Right lobe of liver (tissue), 6 donors: ENCODE results near the gene LRRC47. TPM values are rescaled to one million over a fixed set of nuclear protein-coding genes. Genes with fewer than 3 reads are reported as not detected.

Source experiments
- ATAC-seq, 4 donors: fragments of 200-7000 bp; cut with Tn5 transposase; one replicate each; pipeline ENCODE4 v1.9.1; 2020; ENCODE audit warnings: mild to moderate bottlenecking in 4 of 4, moderate library complexity in 4 of 4
- DNase-seq, 3 donors: peaks; one replicate each; pipeline ENCODE4 v3.0.0-alpha.2; 2020
- H3K27ac ChIP-seq, 3 donors: fragments of 200-600 bp; one replicate each; pipeline ENCODE4 v1.8.0; 2022
- H3K27me3 ChIP-seq, 2 donors: fragments of 200-600 bp; one replicate each; pipeline ENCODE4 v1.8.0; 2022
- H3K36me3 ChIP-seq, 4 donors: fragments of 200-600 bp; sonication (generic) in 1 of 4; one replicate each; pipeline versions ENCODE4 v1.5.1 to v1.8.0; 2017 to 2022; ENCODE audit warnings: control low read depth in 1 of 4
- H3K4me1 ChIP-seq, 4 donors: fragments of 200-600 bp; sonication (generic) in 1 of 4; one replicate each; pipeline versions ENCODE4 v1.5.1 to v1.8.0; 2017 to 2022; ENCODE audit warnings: control low read depth in 1 of 4
- H3K4me3 ChIP-seq, 3 donors: fragments of 200-600 bp; one replicate each; pipeline ENCODE4 v1.8.0; 2022
- H3K9me3 ChIP-seq, 4 donors: fragments of 200-600 bp; sonication (generic) in 1 of 4; one replicate each; pipeline versions ENCODE4 v1.5.1 to v1.8.0; 2017 to 2022; ENCODE audit warnings: control low read depth in 1 of 4
- POLR2A ChIP-seq: fragments of 450-650 bp; IDR thresholded peaks from one replicate; pipeline ENCODE4 v1.6.1; 2017; ENCODE audit warnings: antibody characterized with exemption, mild to moderate bottlenecking
- WGBS: methylation state at CpG from one replicate; pipeline ENCODE4 v1.1.6; 2018; ENCODE audit warnings: low coverage, low lambda C conversion rate; ENCODE audit not compliant: insufficient coverage; ENCODE audit errors: missing lambda C conversion rate; 5-methylcytosine and 5-hydroxymethylcytosine counted together
- intact Hi-C, 2 donors: fragments of 100-400 bp; cut with DNase I; formaldehyde crosslinking; loops; one replicate each; pipeline versions ENCODE4 v1.11.2 to v1.14.1; 2022
- total RNA-seq, 6 experiments: library from RNA; depleted of rRNA in 2 of 6; stranded (reverse); fragments of >200 nt in 2 of 6; fragmentation: NEBNext Ultra II Directional in 3 of 6; extraction: Animal tissue kit (Norgen Biotek cat#: 25700) in 3 of 6; gene quantifications; one replicate each; pipeline versions ENCODE4 v1.1.0 to v1.2.4, GENCODE V29; 2016 to 2023
- TF ChIP-seq, protein P1 (sequence below), 4 donors: fragments of 200-600 bp in 3 of 4; fragments of 450-650 bp in 1 of 4; IDR thresholded peaks; one replicate each; pipeline versions ENCODE4 v1.5.1 to v1.8.0; 2016 to 2022; ENCODE audit warnings: antibody characterized with exemption in 4 of 4, mild to moderate bottlenecking in 2 of 4
- donor health status: DM: no; HTN: yes; CAD: no.
- donor health status: DM: no; HTN: no; CAD: no.
- donor health status: DM: no; HTN: no; CAD: no.
- donor health status: DM: no; HTN: yes; CAD: no.
- donor health status: DM: no; HTN: yes; CAD: no.

The LRRC47 gene
- total RNA-seq, 6 experiments from 2014 or later = 22.7 to 32.2 (median 25.8) TPM

DNA sequence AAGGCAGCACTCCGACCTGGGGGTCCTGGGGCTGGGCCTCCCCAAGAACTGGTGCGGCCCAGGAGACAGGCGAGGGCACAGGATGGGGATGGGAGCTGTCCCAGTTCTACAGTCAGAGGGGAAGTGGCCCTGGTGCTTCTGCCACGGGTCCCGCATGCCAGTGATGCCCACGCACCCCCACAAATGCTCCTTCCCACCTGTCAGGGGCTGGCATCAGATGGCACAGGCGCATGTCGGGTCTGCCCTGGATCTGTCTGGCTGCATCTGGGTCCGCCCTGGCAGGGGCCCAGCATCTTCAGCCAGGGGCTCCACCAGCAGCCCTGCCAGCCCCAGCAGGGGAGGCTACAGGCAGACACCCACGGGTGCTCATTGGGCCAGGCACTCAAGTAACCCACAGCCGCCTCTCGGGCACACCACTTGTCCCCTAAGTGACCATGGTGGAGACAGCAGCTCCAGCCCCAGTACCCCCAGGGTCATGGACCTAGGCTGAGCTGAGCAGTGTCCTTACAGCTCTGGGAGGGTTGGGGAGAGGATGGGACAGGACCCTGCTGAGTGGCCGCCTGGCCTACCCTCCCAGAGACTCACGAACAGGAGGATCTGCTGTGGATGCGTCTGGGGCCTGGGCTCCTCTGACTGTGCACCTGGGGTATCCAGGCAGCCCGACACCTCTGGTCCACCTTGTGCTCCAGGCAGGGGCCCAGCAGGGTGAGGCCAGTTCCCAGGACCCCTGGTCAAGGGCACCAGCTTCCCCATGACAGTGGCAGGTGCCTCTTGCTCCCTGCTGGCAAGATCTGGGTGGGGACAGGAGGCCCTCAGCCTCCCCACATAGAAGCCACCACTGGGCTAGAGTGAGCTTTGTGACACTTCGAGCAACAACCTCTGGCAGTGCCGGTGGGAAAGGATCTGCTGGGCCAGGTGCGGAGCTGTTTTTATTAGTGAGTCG lies 18.4 kb downstream of the LRRC47 start:
- Histone ChIP-seq H3K9me3 (no peaks in the 10 kb centered on the region), H3K27ac (no peak overlapping the region), H3K4me3 (no peak overlapping the region), H3K36me3 (peaks cover 5 to 41% (median 21%) of the 10 kb centered on the region in 4 donors), H3K27me3 (no peaks in the 10 kb centered on the region), H3K4me1 (peaks cover 0 to 26% (median 11%) of the 10 kb centered on the region in 4 donors)
- intact Hi-C loops = no loop called here
- ATAC-seq (no peak), DNase-seq (peak in 1 of 3 donors; percentile 45)
- TF ChIP-seq POLR2A = no peak
- TF ChIP-seq, protein P1, sequence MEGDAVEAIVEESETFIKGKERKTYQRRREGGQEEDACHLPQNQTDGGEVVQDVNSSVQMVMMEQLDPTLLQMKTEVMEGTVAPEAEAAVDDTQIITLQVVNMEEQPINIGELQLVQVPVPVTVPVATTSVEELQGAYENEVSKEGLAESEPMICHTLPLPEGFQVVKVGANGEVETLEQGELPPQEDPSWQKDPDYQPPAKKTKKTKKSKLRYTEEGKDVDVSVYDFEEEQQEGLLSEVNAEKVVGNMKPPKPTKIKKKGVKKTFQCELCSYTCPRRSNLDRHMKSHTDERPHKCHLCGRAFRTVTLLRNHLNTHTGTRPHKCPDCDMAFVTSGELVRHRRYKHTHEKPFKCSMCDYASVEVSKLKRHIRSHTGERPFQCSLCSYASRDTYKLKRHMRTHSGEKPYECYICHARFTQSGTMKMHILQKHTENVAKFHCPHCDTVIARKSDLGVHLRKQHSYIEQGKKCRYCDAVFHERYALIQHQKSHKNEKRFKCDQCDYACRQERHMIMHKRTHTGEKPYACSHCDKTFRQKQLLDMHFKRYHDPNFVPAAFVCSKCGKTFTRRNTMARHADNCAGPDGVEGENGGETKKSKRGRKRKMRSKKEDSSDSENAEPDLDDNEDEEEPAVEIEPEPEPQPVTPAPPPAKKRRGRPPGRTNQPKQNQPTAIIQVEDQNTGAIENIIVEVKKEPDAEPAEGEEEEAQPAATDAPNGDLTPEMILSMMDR (IDR thresholded peaks at IDR 0.05) = no peak
- no CpG with 5 or more reads among the region's 20 CpGs for WGBS

DNA sequence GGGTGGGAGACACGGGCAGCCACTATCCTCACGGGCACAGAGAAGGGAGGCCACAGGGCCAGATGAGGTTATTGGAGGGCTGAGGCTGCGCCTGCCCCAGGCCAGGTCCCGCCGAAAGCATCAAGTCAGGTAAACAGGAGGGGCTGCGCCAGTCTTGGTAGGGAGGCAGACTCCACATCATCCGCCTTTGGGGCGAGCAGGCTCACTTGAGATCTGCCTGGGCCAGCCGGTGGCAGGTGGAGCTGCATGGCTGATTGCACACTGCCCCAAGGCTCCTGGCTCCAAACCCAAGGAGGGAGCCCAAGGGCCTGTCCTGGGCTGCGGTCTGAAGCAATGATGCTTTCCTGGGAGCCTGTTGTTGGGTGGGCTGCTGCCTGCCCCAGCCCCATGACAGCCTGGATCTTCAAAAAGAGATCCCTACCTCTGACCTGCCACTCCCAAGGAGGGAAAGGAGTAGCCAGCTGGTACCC lies 19.2 kb downstream of the LRRC47 start:
- no peak overlapping the region for H3K27ac ChIP-seq
- intact Hi-C loops = no loop called here
- peaks cover 0 to 33% (median 14%) of the 10 kb centered on the region in 4 donors for H3K36me3 ChIP-seq
- H3K4me1 ChIP-seq = peaks cover 0 to 27% (median 12%) of the 10 kb centered on the region in 4 donors
- DNase-seq (no peak), ATAC-seq (no peak)
- no peaks in the 10 kb centered on the region for H3K27me3 ChIP-seq
- no peaks in the 10 kb centered on the region for H3K9me3 ChIP-seq
- WGBS = no CpG with 5 or more reads among the region's 10 CpGs
- TF ChIP-seq, protein P1 (IDR thresholded peaks at IDR 0.05) = no peak
- no peak for TF ChIP-seq POLR2A
- no peak overlapping the region for H3K4me3 ChIP-seq

DNA sequence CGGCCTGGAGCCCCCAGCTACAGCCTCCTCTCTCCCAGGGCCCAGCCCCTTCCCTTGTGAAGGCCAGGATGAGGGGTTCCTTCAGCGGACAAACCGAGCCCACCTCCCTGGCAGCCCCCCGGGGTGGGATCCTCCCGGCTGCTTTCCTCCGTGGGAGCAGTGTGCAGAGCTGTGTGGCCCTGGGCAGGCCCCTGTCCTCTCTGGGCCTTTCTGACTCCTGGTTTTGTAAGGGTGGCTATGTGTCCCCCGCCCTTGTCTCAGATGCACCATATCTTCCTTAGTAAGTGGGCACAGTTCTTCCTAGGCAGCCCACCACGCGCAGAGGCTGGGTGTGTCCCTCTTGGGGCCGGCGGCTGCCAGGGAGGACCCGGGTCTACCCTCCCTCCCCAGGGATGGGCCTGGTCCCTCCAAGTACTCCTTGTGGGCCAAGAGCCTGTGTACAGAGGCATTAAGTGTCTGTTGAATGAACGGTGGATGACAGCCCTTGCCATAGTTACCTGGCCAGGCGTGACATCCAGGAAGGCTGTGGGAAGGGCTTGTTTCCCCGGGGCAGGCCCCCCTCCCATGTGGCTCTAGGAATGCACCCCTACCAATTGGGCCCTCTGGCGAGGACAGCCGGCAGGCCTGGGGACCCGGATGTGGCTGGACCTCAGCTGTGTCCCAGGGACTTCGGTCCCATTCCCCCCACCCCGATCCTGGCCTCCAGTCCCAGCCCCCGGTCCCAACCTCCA lies 19.9 kb downstream of the LRRC47 start:
- TF ChIP-seq, protein P1 (IDR thresholded peaks at IDR 0.05) = no peak
- TF ChIP-seq POLR2A = no peak
- H3K36me3 ChIP-seq = peaks cover 0 to 26% (median 10%) of the 10 kb centered on the region in 4 donors
- ATAC-seq (no peak), DNase-seq (no peak)
- no peaks in the 10 kb centered on the region for H3K27me3 ChIP-seq
- H3K4me3 ChIP-seq = no peak overlapping the region
- H3K9me3 ChIP-seq = no peaks in the 10 kb centered on the region
- H3K27ac ChIP-seq = no peak overlapping the region
- intact Hi-C loops = no loop called here
- WGBS = 69% methylated on average over 3 of the region's 21 CpGs
- H3K4me1 ChIP-seq = peaks cover 0 to 33% (median 12%) of the 10 kb centered on the region in 4 donors

DNA sequence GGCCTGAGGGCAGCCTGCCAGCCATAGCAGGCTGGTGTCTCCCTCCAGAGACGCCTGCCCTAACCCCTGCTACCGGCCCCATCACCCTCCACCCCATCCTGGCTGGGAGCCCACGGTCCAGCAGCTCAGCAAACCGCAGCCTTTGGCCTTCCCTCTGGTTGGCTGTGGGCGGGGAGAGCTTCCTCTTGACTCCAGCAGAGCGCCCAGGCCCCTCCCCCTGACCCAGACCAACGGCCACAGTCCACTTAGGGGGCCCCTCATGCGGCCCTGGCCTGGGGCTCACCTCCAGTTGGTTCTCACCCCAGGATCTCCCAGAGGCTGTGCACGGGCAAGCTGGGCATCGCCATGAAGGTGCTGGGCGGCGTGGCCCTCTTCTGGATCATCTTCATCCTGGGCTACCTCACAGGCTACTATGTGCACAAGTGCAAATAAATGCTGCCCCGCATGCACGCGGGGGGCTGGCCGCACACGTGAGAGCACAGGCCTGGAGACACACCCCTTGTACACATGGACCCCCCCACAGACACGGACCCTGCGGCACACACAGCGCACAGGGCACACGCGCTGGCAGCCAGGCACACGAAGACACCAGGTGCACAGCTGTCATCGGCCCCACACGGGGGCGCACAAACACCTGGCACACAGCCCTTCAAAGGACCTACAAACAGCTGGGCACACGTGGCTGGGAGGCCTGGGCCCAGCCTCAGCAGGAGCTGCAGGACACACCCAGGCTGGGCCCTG lies 20.6 kb downstream of the LRRC47 start:
- peak; percentile 84 to 91 (median 89) for DNase-seq
- peaks cover 0 to 18% (median 3%) of the 10 kb centered on the region in 4 donors for H3K36me3 ChIP-seq
- peak; percentile 67 to 76 (median 72) for ATAC-seq
- peaks cover 0 to 33% (median 12%) of the 10 kb centered on the region in 4 donors for H3K4me1 ChIP-seq
- no peak for TF ChIP-seq POLR2A
- TF ChIP-seq, protein P1 (IDR thresholded peaks at IDR 0.05) = peak; percentile 38 to 63 (median 52)
- H3K27ac ChIP-seq = no peak overlapping the region
- WGBS = 0% methylated on average over 15 of the region's 27 CpGs
- no peaks in the 10 kb centered on the region for H3K27me3 ChIP-seq
- H3K9me3 ChIP-seq = no peaks in the 10 kb centered on the region
- H3K4me3 ChIP-seq = no peak overlapping the region
- intact Hi-C loops = no loop called here
